Nephron (organoid): ENCODE results near the gene PRIM2.
"Not testable (repeated sequence)": the region's sequence is repeated elsewhere in the genome, so short reads cannot be mapped to it uniquely, and the experiment has no call there.

ENCODE experiments used
- H3K27ac Mint-ChIP-seq, 3 experiments: 2 replicates each; pipeline ENCODE4 v1.8.0; 2020; ENCODE audit warnings: mixed read lengths in 3 of 3, mild to moderate bottlenecking in 2 of 3, moderate library complexity in 1 of 3
- H3K27me3 Mint-ChIP-seq: 2 replicates; pipeline ENCODE4 v1.8.0; 2021; ENCODE audit warnings: low read depth, mild to moderate bottlenecking, moderate library complexity, mixed read lengths
- H3K36me3 Mint-ChIP-seq: 2 replicates; pipeline ENCODE4 v1.8.0; 2020; ENCODE audit warnings: low read depth, mixed read lengths
- H3K4me1 Mint-ChIP-seq: 2 replicates; pipeline ENCODE4 v1.8.0; 2020; ENCODE audit warnings: mixed read lengths
- H3K4me3 Mint-ChIP-seq, 3 experiments: 2 replicates each; pipeline ENCODE4 v1.8.0; 2020; ENCODE audit warnings: mild to moderate bottlenecking in 3 of 3, mixed read lengths in 3 of 3, moderate library complexity in 2 of 3
- H3K9me3 Mint-ChIP-seq: 2 replicates; pipeline ENCODE4 v1.8.0; 2020; ENCODE audit warnings: mixed read lengths

The PRIM2 gene

GRCh38 chr6:57610612-57611011, 293.2 kb downstream of the PRIM2 start:
- not testable (repeated sequence) for H3K27ac Mint-ChIP-seq, H3K4me1 Mint-ChIP-seq, H3K9me3 Mint-ChIP-seq, H3K4me3 Mint-ChIP-seq, H3K36me3 Mint-ChIP-seq, H3K27me3 Mint-ChIP-seq

DNA sequence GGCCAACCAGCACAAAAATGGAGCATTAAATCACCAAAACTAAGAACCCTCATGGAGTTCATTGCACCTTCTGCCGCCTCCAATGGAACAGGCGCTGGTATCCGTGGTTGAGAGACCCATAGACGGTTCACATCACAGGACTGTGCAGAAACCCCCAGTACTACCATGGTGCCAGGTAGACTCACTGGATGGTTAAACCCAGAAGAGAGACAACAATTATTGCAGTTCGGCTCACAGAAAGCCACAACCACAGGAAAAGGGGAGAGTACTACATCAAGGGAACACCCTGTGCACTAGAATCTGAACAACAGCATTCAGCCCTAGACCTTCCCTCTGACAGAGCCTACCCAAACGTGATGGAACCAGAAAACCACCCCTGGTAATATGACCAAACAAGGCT, 301.5 kb downstream of the PRIM2 start:
- not testable (repeated sequence) for H3K9me3 Mint-ChIP-seq, H3K36me3 Mint-ChIP-seq, H3K4me1 Mint-ChIP-seq, H3K27me3 Mint-ChIP-seq, H3K4me3 Mint-ChIP-seq, H3K27ac Mint-ChIP-seq

GRCh38 chr6:57631773-57632172, 314.3 kb downstream of the PRIM2 start:
- not testable (repeated sequence) for H3K9me3 Mint-ChIP-seq, H3K36me3 Mint-ChIP-seq, H3K4me1 Mint-ChIP-seq

GRCh38 chr6:57658526-57658925, 341.1 kb downstream of the PRIM2 start:
- not testable (repeated sequence) for H3K9me3 Mint-ChIP-seq, H3K27me3 Mint-ChIP-seq, H3K4me1 Mint-ChIP-seq, H3K27ac Mint-ChIP-seq, H3K36me3 Mint-ChIP-seq, H3K4me3 Mint-ChIP-seq

More at GRCh38 chr6:57631773-57632172, 314.3 kb downstream of the PRIM2 start:
- not testable (repeated sequence) for H3K27ac Mint-ChIP-seq, H3K4me3 Mint-ChIP-seq, H3K27me3 Mint-ChIP-seq

DNA sequence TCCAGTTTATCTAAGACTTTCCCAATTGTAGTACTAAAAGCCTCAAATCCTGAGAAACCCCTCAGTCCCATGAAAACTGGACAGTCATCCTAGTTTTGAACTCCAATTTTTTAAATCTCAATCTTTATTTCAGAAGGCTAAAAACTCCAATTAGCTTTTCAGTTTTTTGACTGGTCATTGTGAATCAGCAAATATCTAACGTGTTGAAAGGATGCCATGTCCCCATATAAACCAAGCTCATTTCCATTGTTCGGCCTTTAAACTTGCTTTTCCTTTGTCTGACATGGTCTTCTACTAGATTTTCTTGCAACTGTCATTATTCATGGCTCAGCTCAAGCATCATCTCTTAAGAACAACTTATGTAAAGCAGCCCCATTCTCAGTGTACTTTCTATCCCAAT, 342.4 kb downstream of the PRIM2 start:
- H3K4me3 Mint-ChIP-seq, H3K27ac Mint-ChIP-seq, H3K27me3 Mint-ChIP-seq, H3K9me3 Mint-ChIP-seq, H3K4me1 Mint-ChIP-seq, H3K36me3 Mint-ChIP-seq: not testable (repeated sequence)

- not testable (repeated sequence) for H3K4me1 Mint-ChIP-seq, H3K27ac Mint-ChIP-seq
Measured at GRCh38 chr6:57660940-57661339, 343.5 kb downstream of the PRIM2 start.

DNA sequence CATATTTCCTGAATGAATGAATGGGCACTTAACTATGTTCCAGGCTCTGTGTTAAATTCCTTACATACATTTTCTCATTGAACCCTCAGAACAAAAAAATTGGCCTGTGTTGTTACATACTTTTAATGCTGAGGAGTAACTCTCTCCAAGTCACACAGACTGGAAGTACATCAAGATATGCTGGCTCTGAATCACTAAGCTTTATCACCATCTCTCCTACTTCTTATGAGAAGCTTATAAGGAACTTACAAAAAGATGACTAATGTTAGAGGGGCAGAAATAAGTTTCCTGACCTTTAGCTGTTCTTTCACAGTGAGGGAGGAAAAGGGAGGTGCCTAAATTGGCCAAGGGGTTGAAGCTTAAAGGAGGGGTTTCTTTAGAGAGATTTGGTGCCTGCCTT, 350.7 kb downstream of the PRIM2 start:
- H3K4me3 Mint-ChIP-seq, H3K4me1 Mint-ChIP-seq, H3K27ac Mint-ChIP-seq, H3K9me3 Mint-ChIP-seq, H3K27me3 Mint-ChIP-seq, H3K36me3 Mint-ChIP-seq: not testable (repeated sequence)

More at GRCh38 chr6:57660940-57661339, 343.5 kb downstream of the PRIM2 start:
- not testable (repeated sequence) for H3K4me3 Mint-ChIP-seq, H3K27me3 Mint-ChIP-seq, H3K36me3 Mint-ChIP-seq, H3K9me3 Mint-ChIP-seq

DNA sequence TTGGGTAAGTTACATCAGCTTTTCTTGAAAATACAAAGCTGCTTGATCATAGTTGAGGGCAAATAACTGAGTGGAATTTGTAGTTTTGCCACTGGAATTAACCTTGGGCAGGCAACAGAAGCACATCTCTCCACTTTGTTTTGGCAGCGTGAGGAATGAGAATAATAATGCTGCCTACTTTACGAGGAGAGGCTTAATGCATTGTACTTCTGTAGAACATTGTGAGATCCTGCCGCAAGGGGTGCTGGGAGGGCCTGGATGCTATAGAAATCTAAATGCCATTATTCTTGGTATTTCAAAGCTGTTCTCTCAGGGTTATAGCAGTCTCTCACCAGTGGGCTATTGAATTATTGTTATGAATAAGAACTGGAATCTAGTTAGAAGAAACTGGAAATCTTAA, 353.8 kb downstream of the PRIM2 start:
- H3K27ac Mint-ChIP-seq, H3K4me3 Mint-ChIP-seq, H3K27me3 Mint-ChIP-seq, H3K4me1 Mint-ChIP-seq, H3K9me3 Mint-ChIP-seq, H3K36me3 Mint-ChIP-seq: not testable (repeated sequence)

DNA sequence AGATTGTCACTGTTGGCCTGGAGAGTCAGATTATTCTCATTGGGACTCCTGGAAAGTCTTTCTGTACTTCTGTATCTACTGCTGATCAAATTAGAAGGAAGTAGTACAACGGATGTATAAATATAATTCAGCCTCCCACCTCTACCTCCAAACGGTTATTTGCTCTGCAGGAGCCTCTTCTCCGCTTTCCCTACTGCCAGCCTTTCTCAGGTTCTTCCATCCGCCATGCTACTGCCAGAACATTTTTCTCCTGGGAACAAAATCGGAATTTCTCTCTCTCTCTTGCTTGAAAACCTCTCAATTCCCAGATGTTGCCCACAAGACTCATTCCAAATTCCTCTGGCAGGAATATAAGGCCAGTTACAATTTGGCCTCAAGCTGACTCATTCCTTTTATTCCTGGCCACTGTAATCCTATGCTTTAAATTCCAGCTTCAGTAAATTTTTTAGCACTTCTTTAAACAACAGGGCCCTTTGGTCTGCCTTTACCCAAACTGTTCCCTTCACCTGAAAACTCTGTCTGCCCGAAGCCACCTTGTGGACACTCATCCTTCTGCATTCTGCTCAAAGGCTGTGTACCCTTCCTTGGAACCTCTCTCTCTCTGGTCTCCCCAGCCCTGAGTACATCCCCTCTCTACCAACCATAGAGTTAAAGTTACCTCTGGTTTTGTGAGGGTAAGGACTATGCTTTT, 354.7 kb downstream of the PRIM2 start:
- not testable (repeated sequence) for H3K36me3 Mint-ChIP-seq, H3K27me3 Mint-ChIP-seq, H3K4me3 Mint-ChIP-seq, H3K9me3 Mint-ChIP-seq, H3K27ac Mint-ChIP-seq, H3K4me1 Mint-ChIP-seq

DNA sequence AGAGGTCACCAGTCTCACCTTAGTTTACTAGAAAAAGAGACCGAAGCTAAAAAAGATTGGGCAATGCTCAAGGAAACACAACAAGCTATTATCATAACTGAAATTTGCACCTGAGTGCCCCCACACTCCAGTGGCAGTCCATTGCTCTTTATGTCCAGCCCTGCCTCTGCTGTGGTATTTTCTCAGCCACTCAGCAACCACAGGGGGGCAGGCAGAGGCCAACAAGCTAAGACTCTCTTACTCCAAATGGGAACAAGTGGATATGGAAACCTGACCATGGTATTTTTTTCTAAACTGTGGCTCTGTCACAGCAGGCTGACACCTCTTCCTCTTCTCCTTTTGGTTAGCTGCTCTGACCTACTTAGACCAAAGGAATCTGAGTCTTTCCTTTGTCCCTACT, 355.9 kb downstream of the PRIM2 start:
- H3K4me3 Mint-ChIP-seq, H3K27me3 Mint-ChIP-seq, H3K36me3 Mint-ChIP-seq, H3K27ac Mint-ChIP-seq, H3K4me1 Mint-ChIP-seq, H3K9me3 Mint-ChIP-seq: not testable (repeated sequence)

GRCh38 chr6:57675386-57675785, 358.0 kb downstream of the PRIM2 start:
- H3K9me3 Mint-ChIP-seq, H3K27me3 Mint-ChIP-seq, H3K4me1 Mint-ChIP-seq, H3K27ac Mint-ChIP-seq, H3K4me3 Mint-ChIP-seq, H3K36me3 Mint-ChIP-seq: not testable (repeated sequence)

DNA sequence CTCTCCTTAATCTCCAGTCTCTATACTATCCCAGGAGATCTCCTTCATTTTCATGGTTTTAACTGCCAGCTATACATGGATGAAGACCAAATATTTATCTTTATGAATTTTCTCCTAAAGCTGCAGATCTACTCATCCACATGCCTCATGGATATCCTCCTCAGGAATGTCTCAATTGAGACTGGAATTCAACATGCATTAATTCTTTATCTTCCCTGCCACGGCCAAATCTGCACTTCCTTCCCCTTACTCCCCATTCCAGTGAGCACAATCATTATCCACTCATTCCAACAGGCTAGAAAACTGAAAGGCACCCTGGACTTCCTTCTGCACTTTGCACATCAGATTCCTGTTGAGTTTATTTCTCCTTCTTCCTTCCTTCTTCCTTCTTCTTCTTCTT, 379.0 kb downstream of the PRIM2 start:
- H3K36me3 Mint-ChIP-seq, H3K27me3 Mint-ChIP-seq, H3K4me3 Mint-ChIP-seq, H3K27ac Mint-ChIP-seq, H3K4me1 Mint-ChIP-seq: not testable (repeated sequence)
- H3K9me3 Mint-ChIP-seq: peaks cover 19% of the 10 kb centered on the region
